ENCODE results near the gene DRAM1.
"Not testable (repeated sequence)": the region's sequence is repeated elsewhere in the genome, so short reads cannot be mapped to it uniquely, and the experiment has no call there.

The DRAM1 gene

DNA sequence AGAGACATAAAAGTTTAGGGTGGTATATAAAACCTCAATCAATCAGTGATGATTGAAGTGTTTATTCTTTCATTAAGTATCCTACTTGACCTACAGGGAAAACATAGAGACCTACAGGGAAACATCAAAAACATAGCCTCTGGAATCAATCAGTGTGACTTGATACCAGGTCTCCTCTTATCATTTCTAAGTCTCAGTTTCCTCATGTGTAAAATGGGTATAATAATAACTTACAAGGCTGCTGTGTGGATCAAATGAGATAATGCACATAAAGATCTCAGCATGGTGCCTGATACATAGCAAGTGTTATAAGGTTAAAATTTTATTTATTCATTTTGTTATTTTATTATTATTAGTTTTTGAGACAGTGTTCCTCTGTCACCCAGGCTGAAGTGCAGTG is 24.4 kb upstream of the DRAM1 start:
- Mint-ChIP-seq H3K4me3 (no peak overlapping the region), H3K27me3 (ENCODE audit: low read depth) (no peaks in the 10 kb centered on the region), H3K4me1 (ENCODE audit: low read depth) (peaks cover 20% of the 10 kb centered on the region), H3K9me3 (peaks cover 8% of the 10 kb centered on the region), H3K27ac (no peak overlapping the region), H3K36me3 (ENCODE audit: low read depth) (peaks cover 4% of the 10 kb centered on the region)
- no peak for DNase-seq (ENCODE audit: low spot score)

DNA sequence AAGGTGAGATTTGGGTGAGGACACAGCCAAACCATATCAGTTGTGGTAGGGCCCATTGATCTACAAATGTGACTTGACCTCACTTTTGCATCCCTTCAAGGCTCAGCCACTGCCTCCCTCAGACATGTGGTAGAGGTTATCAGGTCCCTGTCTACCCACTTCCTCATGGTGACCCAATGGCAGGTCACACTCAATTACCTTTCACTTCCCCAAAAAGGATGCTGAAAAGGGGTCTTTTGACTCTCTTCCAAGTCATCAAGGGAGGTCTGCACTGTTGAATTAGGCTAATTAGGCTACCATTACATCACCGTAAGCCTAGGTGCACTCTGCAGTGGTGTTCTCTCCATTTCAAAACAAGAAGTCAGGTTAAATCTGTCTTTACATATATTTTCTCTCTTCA is 22.6 kb upstream of the DRAM1 start:
- H3K36me3 Mint-ChIP-seq (ENCODE audit: low read depth): peaks cover 4% of the 10 kb centered on the region
- H3K4me3 Mint-ChIP-seq: no peak overlapping the region
- no peak overlapping the region for H3K27ac Mint-ChIP-seq
- H3K27me3 Mint-ChIP-seq (ENCODE audit: low read depth): no peaks in the 10 kb centered on the region
- H3K4me1 Mint-ChIP-seq (ENCODE audit: low read depth): peaks cover 23% of the 10 kb centered on the region
- DNase-seq (ENCODE audit: low spot score): no peak
- peaks cover 8% of the 10 kb centered on the region for H3K9me3 Mint-ChIP-seq

DNA sequence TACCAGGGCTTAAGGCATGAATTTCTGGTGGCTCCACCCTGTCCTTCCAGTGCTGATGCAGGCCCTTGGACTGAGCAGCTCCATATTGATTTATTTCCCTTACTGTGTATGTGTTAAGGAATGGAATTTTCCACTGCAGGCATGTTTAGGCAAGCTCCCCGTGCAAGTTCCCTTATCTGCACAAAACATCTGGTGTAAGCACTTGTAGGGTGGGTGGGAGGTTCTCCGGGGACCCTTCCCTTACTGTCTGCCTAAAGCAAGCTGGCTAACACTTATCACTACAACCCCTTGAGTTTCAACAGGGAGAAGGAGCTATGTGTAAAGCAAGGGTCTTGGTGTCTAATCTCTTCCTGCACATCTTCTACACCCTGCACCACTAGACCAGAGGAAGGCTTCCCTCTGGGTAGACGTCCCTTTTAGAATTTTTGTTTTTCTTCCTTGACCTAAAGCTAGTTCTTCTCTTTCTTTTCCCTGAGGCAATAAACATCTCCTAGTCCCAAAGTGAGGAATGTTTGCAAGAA is 22.0 kb upstream of the DRAM1 start:
- peaks cover 27% of the 10 kb centered on the region for H3K4me1 Mint-ChIP-seq (ENCODE audit: low read depth)
- H3K9me3 Mint-ChIP-seq: peaks cover 8% of the 10 kb centered on the region
- H3K27me3 Mint-ChIP-seq (ENCODE audit: low read depth): no peaks in the 10 kb centered on the region
- DNase-seq (ENCODE audit: low spot score): no peak
- H3K4me3 Mint-ChIP-seq: no peak overlapping the region
- H3K36me3 Mint-ChIP-seq (ENCODE audit: low read depth): peaks cover 4% of the 10 kb centered on the region
- H3K27ac Mint-ChIP-seq: peak overlapping the region; percentile 56

DNA sequence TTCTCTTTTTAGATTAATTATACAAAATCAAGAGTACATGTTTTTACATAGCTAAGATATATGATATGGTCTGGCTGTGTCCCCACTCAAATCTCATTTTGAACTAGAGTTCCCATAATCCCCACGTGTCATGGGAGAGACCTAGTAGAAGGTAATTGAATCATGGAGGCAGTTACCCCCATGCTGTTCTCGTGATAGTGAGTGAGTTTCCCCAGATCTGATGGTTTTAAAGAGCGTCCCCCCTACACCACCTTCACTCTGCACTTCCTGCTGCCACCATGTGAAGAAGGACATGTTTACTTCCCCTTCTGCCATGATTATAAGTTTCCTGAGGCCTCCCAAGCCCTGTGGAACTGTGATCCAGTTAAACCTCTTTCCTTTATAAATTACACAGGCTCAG is 21.4 kb upstream of the DRAM1 start:
- H3K4me3 Mint-ChIP-seq: no peak overlapping the region
- H3K27ac Mint-ChIP-seq: no peak overlapping the region
- no peaks in the 10 kb centered on the region for H3K27me3 Mint-ChIP-seq (ENCODE audit: low read depth)
- peaks cover 8% of the 10 kb centered on the region for H3K9me3 Mint-ChIP-seq
- H3K36me3 Mint-ChIP-seq (ENCODE audit: low read depth): peaks cover 4% of the 10 kb centered on the region
- peaks cover 30% of the 10 kb centered on the region for H3K4me1 Mint-ChIP-seq (ENCODE audit: low read depth)
- DNase-seq (ENCODE audit: low spot score): no peak

DNA sequence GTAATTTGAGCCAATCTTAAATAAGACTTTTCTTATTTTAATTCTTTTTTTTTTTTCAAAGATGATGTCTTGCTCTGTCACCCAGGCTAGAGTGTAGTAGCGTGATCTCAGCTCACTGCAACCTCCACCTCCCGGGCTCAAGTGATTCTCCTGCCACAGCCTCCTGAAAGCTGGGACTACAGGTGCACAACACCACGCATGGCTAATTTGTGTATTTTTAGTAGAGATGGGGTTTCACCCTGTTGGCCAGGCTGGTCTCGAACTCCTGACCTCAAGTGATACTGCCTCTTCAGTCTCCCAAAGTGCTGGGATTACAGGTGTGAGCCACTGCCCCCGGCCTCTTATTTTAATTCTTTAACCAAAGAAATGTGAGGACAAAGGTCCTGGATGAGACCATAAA is 20.8 kb upstream of the DRAM1 start:
- H3K27me3 Mint-ChIP-seq (ENCODE audit: low read depth); H3K27ac Mint-ChIP-seq; H3K9me3 Mint-ChIP-seq; H3K4me3 Mint-ChIP-seq; DNase-seq (ENCODE audit: low spot score); H3K36me3 Mint-ChIP-seq (ENCODE audit: low read depth): not testable (repeated sequence)
- peaks cover 32% of the 10 kb centered on the region for H3K4me1 Mint-ChIP-seq (ENCODE audit: low read depth)

DNA sequence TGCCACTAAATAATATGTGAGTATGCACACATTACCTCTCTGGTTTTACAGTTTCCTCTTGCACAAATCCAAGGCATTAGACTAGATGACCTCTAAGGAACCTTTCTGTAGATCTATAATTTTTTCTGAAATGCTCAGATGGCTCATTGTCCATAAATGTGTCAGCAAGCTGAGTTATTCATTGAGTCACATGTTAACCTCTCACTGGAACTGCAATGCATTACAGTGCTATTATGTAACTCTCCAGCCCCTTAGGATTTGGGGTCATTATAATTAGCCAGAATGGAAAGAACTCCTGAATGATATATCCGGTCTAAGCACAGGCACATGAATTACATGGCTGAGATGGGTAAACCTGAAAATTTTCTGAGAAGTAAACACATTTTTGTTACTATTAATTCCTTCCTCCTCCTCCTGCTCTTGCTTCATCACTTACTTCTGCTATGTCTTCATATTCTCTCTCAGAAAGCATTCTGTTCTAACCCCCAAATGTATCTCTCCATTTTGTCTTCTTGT is 20.3 kb upstream of the DRAM1 start:
- peaks cover 4% of the 10 kb centered on the region for H3K36me3 Mint-ChIP-seq (ENCODE audit: low read depth)
- H3K4me3 Mint-ChIP-seq: no peak overlapping the region
- peaks cover 32% of the 10 kb centered on the region for H3K4me1 Mint-ChIP-seq (ENCODE audit: low read depth)
- no peak for DNase-seq (ENCODE audit: low spot score)
- no peaks in the 10 kb centered on the region for H3K27me3 Mint-ChIP-seq (ENCODE audit: low read depth)
- H3K27ac Mint-ChIP-seq: no peak overlapping the region
- H3K9me3 Mint-ChIP-seq: peaks cover 8% of the 10 kb centered on the region

DNA sequence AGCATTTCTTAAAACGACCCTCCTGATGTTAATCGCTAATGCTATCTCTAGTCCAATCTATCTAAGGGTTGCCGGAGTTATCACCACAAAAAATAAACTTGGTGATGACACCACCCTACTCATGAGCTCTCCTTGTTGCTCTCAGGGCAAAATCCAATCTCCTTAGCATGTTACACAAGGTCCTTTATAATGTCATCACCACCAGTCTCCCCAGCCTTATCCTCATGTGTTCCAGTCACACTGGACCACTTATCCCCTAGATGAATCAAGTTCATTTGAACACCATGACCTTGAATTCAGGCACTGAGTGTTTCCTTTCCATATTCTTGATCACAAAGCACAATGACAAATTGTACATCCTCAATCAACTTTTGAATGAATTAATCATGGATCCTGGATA is 19.0 kb upstream of the DRAM1 start:
- no peak for DNase-seq (ENCODE audit: low spot score)
- Mint-ChIP-seq H3K27me3 (ENCODE audit: low read depth) (no peaks in the 10 kb centered on the region), H3K9me3 (peaks cover 8% of the 10 kb centered on the region), H3K27ac (no peak overlapping the region), H3K4me3 (no peak overlapping the region), H3K4me1 (ENCODE audit: low read depth) (peaks cover 32% of the 10 kb centered on the region), H3K36me3 (ENCODE audit: low read depth) (peaks cover 4% of the 10 kb centered on the region)

DNA sequence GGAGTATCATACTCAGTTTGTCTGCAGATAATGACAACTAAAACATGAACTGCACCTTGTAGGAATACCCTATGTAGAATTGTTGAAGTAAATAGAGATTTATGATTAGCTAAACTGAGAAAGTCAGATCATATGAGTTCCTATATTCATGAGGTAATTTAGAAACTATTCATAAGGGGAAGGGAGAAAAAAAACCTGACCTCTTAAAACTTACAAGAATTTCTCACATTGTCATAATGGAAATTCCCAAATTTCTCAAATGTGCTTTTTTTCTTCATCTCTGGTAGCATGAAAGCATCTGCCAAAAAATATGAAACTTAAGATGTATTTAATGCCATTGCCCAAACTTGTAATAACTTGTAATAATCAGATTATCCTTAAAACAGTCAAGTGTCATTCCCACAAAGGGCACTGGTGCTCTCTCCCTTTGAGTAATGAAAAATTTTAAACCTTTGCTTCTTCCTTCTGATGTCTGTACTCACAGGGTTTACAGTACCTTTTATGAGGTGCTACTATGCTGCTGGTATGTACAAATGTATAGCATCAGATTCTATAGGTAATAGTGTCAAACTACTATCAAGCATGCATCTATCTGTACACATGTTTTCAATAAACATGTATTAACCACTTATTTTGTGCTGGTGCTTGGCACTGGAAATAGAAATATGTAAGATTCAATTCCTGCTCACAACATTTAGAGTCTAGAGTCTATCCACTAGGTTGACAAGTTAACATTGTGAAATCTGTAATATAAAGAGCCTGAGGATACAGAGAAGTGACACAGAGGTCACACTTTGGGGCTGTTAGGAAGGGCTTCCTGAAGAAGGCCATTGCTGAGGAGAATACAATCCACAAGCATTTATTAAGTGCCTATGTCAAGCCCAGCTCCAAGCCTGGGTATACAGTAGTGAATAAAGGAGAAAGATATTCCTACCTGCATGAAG is 17.4 kb upstream of the DRAM1 start:
- H3K4me1 Mint-ChIP-seq (ENCODE audit: low read depth): peaks cover 25% of the 10 kb centered on the region

DNA sequence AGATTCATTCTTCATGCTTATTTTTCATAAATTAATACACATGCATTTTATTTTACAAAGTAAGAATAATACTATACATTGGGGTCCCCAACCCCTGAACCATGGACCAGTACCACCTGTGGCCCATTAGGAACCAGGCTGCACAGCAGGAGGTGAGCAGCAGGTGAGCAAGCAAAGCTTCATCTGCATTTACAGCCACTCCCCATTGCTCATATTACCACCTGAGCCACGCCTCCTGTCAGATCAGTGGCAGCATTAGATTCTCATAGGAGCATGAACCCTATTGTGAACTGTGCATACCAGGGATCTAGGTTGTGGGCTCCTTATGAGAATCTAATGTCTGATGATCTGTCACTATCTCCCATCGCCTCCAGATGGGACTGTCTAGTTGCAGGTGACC is 15.7 kb upstream of the DRAM1 start:
- peaks cover 16% of the 10 kb centered on the region for H3K4me1 Mint-ChIP-seq (ENCODE audit: low read depth)
- not testable (repeated sequence) for H3K4me3 Mint-ChIP-seq; H3K36me3 Mint-ChIP-seq (ENCODE audit: low read depth); H3K27me3 Mint-ChIP-seq (ENCODE audit: low read depth); DNase-seq (ENCODE audit: low spot score); H3K27ac Mint-ChIP-seq; H3K9me3 Mint-ChIP-seq

More for the DNA sequence above, 17.4 kb upstream of the DRAM1 start:
- DNase-seq (ENCODE audit: low spot score): no peak
- Mint-ChIP-seq H3K9me3 (peaks cover 10% of the 10 kb centered on the region), H3K4me3 (no peak overlapping the region), H3K36me3 (ENCODE audit: low read depth) (peaks cover 7% of the 10 kb centered on the region), H3K27me3 (ENCODE audit: low read depth) (no peaks in the 10 kb centered on the region), H3K27ac (no peak overlapping the region)

DNA sequence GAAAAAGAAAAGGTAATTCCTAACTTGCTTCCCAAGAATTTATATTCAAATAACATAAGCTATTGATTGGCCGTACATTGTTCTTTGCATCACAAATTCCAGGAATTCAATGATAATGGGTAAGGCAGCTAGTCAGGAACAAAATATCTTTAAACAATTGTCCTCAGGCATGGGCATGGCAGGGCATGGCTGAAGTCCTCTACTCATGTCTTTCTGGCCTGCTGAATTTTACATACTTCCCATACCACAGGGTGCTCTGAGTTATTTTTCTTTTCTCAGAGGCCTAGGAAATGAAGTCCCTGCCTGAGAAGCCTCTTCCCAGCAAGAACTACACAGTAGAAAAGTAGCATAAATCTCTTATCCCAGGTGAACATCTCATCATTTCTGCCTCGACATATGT is 15.1 kb upstream of the DRAM1 start:
- Mint-ChIP-seq H3K27ac (no peak overlapping the region), H3K27me3 (ENCODE audit: low read depth) (no peaks in the 10 kb centered on the region), H3K36me3 (ENCODE audit: low read depth) (peaks cover 3% of the 10 kb centered on the region), H3K9me3 (peaks cover 8% of the 10 kb centered on the region), H3K4me3 (no peak overlapping the region), H3K4me1 (ENCODE audit: low read depth) (peaks cover 16% of the 10 kb centered on the region)
- no peak for DNase-seq (ENCODE audit: low spot score)

DNA sequence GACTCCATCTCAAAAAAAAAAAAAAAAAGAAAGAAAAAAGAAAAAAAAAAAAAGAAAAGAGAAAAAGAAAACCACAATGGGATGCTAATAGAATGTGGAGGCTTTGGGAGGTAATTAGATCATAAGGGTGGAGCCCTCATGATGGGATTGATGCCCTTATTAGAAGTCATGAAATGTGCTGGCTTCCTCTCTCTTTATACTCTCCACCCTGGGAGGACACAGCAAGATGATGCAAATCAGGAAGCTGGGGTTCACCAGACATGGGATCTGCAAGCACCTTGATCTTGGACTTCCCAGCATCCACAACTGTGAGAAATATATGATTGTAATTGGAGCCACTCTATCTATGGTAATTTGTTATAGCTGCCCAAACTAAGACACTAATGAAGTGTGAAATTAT is 13.4 kb upstream of the DRAM1 start:
- DNase-seq (ENCODE audit: low spot score): no peak
- Mint-ChIP-seq H3K4me3 (no peak overlapping the region), H3K27me3 (ENCODE audit: low read depth) (no peaks in the 10 kb centered on the region), H3K27ac (no peak overlapping the region), H3K9me3 (peaks cover 8% of the 10 kb centered on the region), H3K4me1 (ENCODE audit: low read depth) (peaks cover 16% of the 10 kb centered on the region), H3K36me3 (ENCODE audit: low read depth) (peaks cover 3% of the 10 kb centered on the region)

DNA sequence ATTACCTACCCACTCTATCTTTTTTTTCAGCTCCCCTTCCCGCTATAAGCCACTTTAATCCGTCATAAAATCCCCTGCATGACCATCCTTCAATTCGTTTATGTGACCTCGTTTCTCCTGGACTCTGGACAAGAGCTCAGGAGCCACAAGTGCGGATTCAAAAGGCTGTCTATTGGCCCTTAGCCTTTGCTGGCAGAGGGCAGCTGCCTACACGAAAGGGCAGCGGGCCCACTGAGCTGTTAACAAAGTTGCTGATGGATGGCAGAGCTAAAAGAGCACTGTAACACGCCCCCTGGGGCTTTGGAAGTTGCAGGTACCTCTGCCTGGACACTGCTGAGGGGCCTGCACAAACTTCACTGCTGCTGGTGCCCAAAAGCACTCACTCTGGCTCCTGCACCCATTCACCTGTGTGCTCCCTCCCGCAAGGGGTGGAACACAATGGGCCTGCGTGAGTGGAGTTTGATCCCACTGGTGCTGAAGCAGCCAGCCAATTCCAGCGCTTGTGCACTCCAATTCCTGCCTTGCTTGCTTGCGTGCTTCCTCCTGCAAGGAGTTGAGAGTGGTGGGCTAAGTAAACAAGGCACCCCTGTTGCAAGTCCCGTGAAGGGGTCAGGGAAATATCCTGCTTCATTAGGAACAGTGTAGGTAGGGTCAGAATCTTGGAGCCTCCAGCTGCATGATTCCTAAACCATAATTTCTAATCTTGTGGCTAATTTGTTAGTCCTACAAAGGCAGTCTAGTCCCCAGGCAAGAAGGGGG is 10.6 kb upstream of the DRAM1 start:
- Mint-ChIP-seq H3K36me3 (ENCODE audit: low read depth) (peaks cover 3% of the 10 kb centered on the region), H3K4me3 (no peak overlapping the region), H3K27me3 (ENCODE audit: low read depth) (no peaks in the 10 kb centered on the region), H3K4me1 (ENCODE audit: low read depth) (peaks cover 4% of the 10 kb centered on the region), H3K27ac (no peak overlapping the region), H3K9me3 (peaks cover 8% of the 10 kb centered on the region)
- no peak for DNase-seq (ENCODE audit: low spot score)

DNA sequence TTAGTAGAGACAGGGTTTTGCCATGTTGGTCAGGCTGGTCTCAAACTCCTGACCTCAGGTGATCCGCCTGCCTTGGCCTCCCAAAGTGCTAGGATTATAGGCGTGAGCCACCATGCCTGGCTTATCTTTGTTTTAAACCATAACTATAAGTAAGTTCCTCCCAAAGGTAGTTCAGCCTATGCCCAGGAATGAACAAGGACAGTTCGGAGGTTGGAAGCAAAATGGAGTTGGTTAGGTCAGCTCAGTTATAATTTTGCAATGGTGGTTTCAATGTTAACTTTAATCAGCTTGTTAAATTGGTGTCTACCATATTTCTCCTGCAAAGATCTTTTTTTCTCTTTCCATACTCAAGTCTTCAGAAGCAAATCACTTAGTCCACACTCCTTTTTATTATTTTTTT is 9.8 kb upstream of the DRAM1 start:
- H3K9me3 Mint-ChIP-seq; H3K4me1 Mint-ChIP-seq (ENCODE audit: low read depth); H3K27me3 Mint-ChIP-seq (ENCODE audit: low read depth): not testable (repeated sequence)

DNA sequence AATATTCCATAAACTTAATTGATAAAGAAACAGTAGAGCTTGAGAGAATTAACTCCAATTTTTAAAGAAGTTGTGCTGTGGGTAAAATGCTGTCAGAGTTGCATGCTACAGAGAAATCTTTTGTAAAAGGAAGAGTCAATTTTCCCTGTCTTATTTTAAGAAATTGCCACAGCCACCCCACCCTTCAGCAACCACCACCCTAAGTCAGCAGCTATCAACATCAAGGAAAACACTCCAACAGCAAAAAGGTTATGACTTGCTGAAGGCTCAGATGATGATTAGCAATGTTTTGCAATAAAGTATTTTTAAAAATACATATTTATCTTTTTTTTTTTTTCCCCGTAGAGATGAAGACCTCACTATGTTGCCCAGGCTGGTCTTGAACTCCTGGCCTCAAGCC is 6.5 kb upstream of the DRAM1 start:
- no peak overlapping the region for H3K4me3 Mint-ChIP-seq

More for the DNA sequence above, 9.8 kb upstream of the DRAM1 start:
- DNase-seq (ENCODE audit: low spot score); H3K36me3 Mint-ChIP-seq (ENCODE audit: low read depth); H3K4me3 Mint-ChIP-seq; H3K27ac Mint-ChIP-seq: not testable (repeated sequence)

More for the DNA sequence above, 6.5 kb upstream of the DRAM1 start:
- H3K36me3 Mint-ChIP-seq (ENCODE audit: low read depth): no peaks in the 10 kb centered on the region
- peaks cover 2% of the 10 kb centered on the region for H3K4me1 Mint-ChIP-seq (ENCODE audit: low read depth)
- no peaks in the 10 kb centered on the region for H3K27me3 Mint-ChIP-seq (ENCODE audit: low read depth)
- no peak for DNase-seq (ENCODE audit: low spot score)
- no peaks in the 10 kb centered on the region for H3K9me3 Mint-ChIP-seq
- H3K27ac Mint-ChIP-seq: no peak overlapping the region
